Hematopoietic multipotent progenitor cell treated with erythropoietin and hydrocortisone succinate and interleukin-3 and kit ligand, for 17 days (in vitro differentiated cells): ENCODE data around the gene TTC29.
"Not testable (repeated sequence)": the region's sequence is repeated elsewhere in the genome, so short reads cannot be mapped to it uniquely, and the experiment has no call there.

Experiments
- DNase-seq: peaks from one replicate; pipeline ENCODE4 v3.0.0-alpha.2; 2015; ENCODE audit warnings: low spot score

The TTC29 gene

DNA sequence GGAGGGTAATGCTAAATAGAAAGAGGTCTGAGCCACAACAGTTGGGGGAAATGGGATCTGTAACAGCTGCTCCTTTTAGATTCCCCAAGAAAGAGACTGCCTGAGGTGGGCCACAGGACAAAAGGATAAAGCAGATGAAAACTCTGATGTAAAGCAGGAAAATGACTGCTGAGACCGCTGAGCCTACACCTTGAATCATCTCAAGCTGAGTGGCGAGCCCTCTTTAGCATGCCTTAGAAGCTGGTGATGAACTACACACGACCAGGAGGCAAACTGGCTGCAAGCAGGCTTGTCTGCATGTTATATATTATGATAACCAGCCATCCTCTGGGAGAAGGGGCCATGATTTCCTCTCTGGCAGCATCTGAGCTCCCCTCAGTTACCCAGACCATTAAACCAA, 88.4 kb downstream of the TTC29 start:
- no peak for DNase-seq

DNA sequence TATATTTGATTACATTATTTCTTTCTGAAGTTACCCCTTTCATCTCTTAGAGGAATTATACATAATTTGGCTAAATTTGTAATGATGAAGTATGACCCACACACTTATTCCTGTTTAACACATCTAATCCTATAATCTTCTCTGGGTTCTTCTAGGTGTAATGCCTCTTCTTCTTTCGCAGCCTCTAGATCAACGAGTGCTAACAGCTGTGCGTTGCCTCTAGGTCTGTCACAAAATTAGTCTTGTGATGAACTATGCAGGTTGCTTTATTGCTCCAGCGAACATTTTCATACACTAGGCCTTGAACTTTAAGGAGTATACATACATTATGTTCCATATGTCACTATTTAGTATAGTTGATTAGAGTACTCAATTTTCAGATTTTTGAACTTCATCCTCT, 89.9 kb downstream of the TTC29 start:
- no peak for DNase-seq

DNA sequence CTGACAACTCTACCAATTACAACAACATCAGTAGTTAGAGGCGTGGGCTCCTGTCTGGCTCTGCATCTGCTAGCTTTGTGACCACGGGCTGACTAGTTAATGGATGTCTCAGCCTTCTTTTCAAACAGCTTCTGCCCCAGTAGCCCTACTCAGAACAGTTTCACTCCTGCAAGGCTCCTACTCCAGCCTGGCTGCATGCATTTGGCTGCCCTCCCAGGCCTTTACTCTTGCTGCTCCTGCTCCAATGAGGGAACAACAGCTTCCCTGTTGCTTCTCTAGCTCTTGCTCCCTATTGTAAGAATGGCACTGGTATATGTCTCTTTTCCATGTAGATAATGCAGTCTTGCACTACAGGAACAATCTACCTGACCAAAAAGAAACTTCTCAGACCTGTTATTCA, 93.3 kb downstream of the TTC29 start:
- no peak for DNase-seq

DNA sequence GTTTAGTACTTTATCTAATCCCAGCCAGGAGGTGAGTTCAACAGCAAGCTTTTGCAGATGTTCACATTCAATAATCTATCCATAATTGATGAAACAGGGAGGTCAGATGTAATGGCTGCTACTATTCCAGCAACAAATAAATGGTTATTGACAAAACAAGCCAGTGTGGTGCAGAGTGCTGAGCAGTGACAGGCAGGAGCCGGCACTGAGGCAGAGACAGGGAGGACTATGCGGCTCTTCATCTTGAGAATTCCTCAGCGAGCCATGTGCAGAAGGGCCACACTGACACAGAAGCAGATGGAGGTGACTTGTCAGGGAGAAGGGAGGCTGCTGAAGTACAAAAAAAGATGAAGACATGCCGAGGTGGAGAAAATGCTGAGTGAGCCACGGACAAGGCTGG, 98.3 kb downstream of the TTC29 start:
- no peak for DNase-seq

DNA sequence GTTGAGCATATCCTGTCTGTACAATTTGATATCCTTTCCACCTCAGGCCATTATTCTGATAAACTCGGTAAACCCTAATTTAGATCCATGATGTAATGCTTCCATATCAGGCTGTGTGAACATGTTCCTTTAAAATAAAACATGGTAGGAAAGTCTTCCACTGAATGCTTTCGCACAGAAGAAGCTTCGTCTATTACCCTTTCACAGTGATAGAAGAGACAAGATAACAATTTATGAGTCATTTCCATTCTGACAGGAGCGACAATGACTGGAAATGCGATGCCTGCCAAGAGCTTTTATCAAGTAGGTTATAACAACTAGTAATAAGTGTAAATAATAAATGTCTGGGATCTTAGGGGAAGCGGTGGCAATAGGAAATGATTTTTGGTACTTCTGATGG, 98.8 kb downstream of the TTC29 start:
- DNase-seq: no peak

DNA sequence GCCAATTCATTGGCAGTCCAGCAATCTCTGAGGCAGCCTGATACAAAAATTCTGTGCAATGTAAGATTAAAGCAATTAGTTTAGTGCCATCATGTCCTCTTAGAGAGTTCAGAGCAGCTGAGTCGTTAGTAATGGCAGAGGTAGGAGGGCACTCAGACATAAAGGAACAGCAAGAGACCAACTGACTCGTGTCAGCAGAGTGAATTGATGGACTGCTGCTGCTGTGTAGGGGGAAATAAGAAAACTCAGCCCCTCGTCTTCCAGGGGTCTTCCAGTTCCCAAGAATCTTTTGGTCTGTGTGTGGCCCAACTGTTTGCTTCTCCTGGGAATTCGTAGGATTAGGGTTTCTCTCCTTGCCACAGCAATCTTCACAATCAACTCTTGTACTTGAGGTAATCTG, 100.9 kb downstream of the TTC29 start:
- DNase-seq: no peak

DNA sequence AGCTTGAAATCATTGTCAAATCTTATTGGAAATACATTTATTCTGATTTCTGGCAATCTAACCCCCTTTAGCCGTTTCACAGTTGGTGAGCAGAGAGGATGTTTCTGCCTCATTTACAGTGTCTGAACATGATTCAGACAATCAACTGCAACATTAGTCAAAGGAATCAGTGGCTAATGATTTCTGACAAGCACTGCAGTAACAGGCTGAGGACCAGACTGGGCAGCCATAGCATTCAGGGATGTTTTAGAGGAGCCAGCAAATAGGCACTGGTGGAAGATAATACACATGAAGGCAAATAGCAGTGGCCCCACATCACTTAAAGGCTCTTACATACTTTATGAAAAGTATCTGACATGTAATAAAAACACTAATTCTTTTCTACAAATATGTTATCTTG, 102.8 kb downstream of the TTC29 start:
- DNase-seq: no peak

DNA sequence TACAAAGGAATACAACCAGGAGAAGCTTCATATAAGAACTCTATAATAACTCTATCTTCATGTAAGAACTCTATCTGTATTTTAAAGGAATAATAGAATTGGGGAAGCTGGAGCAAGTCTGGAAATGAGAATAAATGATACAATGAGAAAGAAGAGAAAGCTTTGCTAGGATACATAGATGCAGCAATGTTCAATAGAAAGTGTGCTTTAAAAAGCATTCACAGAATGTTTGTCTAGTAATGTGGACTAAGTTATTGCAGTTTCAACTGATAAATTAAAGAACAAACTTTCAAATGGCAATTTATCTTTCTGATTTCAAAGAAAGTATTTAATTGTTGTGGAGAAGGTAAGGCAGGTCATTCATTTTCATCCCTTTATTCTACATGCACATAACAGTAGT, 104.9 kb downstream of the TTC29 start:
- DNase-seq: no peak

DNA sequence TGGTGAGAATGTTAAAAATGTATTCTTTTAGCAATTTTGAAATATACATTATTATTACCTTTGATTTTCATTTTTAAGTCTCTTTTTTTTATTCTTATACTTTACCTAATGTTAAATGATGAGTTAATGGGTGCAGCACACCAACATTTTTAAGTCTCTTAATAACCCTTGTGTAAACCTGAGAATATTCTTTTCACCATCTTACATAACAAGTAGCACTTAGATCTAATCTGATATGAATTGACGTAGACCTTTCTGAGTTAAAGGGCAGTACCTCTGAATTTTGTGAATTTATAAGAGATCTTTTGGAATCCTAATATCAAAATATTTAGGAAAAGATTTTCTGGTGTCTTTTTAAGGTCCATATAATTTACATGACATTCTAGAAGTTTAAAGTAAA, 110.6 kb downstream of the TTC29 start:
- no peak for DNase-seq

DNA sequence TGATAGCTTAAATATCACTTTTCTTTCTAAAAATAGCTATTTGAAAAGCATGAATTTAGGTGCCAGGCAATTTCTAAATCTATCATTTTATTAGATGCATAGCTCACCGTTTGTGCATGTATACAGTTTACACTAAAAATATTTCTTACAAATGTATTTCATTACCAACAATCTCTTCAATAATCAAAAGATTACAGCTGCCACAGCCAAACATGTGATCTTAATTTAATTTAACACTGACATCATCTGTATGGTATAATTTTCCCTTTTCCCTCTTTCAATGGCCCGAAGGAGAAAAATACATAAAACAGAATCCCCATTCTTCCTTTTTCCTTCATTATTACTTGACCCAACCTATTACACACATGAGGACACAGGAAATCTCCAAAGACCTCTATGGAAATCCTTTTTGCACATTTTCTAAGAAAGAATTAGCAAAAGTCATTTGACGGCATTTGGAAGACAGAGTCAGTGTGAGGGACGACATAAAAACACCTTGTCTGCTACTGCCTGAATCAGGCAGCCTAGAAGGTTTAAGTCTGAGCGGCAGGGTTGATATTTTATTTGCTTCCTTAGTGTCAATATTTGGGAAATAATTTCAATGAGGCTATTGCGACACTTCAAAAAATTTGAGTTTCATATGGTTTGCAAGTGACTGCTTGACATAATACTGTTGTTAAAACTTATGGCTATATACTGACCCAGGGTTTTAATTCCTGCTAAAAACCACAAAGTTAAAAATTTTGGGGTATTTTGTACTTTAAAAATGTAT, 111.2 kb downstream of the TTC29 start:
- DNase-seq: no peak

DNA sequence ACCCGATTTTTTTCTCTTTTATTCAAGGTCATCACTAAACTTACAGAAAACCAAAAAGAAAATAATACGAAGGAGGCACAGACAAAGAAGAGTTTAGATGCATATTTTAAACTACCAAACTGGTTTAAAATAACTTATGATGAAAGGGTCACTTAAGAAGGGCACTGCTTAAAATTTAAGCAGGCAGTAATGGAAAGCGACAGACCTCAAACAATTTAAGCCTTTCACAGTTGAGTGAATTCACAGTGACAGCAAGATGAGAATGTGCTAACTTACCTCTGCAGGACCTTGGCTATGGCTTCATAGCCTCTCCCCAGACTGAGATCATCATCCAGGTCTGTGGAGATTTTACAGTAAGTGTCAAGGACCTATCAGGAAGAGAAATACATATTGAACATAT, 112.1 kb downstream of the TTC29 start:
- no peak for DNase-seq

DNA sequence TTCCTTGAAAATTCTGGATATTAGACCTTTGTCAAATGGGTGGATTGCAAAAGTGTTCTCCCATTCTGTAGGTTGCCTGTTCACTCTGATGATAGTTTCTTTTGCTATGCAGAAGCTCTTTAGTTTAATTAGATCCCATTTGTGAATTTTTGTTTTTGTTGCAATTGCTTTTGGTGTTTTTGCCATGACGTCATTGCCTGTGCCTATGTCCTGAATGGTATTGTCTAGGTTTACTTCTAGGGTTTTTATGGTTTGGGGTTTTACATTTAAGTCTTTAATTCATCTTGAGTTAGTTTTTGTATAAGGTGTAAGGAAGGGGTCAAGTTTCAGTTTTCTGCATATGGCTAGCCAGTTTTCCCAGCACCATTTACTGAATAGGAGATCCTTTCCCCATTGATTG, 122.7 kb downstream of the TTC29 start:
- not testable (repeated sequence) for DNase-seq

DNA sequence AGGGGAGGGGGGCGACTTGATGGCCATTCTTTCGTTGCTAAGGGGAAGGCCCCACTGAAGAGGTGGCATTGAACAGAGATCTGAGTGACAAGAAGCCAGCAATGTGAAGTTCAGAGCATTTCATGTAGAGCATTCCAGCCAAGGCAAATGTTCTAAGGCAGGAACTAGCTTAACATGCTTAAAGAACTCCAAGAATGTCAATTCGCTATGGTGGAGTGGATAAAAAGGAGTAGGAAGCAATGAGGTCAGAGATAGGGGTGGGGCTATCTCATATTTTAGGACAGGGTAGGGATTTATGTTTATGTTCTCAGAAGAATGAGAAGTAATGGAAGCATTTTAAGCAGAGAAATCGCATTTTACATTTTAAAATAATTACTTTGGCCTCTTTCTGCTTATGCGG, 130.9 kb downstream of the TTC29 start:
- DNase-seq: no peak

DNA sequence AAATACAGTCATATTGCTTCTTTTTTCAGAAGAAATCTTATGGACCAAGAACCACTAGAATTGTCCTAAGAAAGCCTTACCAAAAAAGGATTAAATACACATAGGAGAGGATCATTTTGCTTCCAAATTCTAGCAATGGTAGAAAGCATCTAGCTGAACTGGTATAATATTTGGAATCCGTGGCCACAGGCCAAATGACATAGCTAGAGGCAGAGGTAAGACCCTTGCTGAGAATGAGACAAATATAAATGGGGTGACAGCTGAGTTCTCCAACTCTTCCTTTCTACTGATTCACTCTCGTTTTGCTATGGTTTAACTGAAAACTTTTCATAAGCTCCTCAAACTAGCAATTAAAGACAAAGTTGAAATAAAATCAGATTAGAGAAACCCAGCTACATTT, 150.0 kb downstream of the TTC29 start:
- DNase-seq: no peak

DNA sequence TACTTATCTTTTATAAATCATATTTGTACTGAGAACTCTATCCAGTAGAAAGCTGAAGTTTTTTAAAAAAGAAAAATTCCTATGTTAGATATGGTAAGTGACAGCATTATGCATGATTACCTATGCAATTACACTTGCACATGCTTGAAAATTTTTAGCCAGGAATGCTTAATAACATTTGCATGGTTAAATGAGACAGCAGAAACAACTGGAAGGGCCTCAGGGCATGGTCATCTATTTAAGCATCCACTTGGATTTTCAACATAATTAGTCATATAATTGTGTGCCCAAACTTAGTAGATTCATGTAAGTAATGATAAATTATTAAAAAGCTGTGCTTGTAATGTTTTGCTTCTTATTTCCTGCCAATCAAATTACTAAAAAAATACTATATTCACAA, 151.9 kb downstream of the TTC29 start:
- no peak for DNase-seq

DNA sequence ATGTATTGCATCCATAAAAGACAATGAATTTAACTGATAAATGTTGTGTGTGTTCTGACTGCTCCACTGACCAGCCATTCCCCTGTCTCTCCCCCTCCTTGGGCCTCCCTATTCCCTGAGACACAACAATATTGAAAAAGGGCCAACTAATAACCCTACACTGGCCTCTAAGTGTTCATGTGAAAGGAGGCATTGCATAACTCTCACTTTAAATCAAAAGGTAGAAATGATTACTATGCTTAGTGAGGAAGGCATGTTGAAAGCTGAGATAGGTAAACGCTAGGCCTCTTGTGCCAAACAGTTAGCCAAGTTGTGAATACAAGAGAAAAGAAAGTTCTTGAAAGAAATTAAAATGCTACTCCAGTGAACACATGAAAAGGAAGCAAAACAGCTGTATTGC, 154.2 kb downstream of the TTC29 start:
- DNase-seq: no peak

DNA sequence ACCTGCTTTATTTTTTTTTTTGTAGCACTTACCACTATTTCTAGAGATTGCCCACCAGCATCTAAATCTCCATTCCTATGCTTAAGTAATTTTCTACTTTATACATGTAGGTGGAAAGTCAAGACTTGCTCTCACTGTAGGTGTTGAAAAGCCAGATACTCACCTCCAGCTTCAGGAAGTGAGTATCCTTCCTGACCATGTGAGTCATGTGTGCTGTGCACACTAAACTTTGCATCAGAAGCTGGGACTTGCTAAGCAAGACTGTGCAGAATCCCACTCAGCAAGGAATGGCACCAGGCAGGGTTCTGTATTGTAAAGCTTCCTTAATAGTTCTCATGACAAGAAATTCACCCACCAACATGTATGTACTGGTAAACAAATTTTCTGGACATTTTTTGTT, 155.1 kb downstream of the TTC29 start:
- DNase-seq: no peak

DNA sequence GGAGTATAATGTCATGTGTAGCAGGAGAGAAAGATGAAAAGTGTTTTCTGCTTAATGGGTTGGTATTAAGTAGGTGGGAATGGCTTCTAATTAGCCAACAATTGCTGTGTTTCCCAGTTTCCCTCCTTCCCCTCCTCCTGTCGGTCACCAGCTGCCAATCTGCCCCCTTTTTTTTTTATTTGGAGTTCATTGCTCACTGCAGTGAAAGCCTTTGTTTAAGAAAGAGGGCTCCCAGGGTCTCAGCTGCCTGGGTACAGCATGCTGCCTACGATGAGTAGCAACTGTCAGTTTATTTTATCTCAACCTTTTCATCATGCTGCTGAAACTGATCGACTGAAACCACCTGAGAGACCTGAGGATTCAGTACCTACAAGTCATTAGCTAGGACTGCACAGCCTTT, 157.9 kb downstream of the TTC29 start:
- no peak for DNase-seq

DNA sequence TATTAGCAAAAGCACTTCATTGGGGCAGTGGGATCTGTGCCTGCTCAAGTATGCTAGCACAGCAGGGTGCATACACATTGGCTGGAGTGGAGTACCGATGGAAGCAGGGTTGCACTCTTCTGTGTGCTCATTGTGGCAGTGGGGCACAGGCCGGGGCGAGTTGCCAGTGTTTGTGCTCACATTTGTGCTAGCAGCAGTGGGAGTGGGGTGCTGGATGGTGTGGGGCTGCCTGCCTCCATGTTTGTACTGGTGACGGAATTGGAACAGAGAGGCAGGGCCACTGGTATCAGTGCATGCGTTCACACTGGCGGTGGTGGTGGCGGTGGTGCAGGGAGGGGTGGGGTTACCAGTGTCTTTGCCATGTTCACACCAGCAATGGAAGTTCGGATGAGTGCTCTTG, 169.0 kb downstream of the TTC29 start:
- DNase-seq: no peak

DNA sequence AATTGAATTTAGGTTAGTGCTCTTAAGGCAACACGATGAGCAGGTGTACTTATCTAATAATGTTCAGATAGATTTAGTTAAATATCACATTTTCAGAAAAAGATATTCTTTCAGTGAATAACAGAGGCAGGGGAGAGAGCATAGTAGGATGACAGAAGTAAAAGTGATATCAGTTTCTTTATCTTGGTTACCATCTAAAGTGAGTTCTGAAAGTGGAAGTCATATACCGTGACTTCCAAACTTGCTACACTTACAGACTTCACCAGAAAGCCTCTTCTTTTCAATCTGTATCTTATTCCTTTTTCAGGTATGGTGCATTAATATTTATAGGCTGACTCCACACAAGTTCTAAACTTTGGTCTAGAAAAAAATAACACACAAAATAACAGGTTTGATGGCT, 182.1 kb downstream of the TTC29 start:
- no peak for DNase-seq

DNA sequence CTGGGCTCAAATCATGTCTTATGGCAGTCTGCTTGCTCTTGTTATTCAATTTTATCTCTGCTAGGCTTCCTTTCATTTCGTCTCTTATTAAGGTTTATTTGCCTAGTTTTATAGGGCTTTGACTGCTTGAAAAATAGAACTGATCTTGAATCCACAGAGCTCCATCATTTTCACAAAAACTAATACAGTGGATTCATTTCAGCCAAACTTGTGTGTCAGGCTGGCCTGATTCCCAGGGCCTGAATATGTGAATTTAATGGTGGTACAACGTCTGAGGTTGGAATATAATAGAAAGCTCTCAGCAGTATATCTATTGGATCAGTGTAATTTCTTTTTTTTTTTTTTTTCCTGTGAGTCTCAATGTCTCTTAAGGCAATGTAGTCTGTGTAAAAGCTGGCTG, 183.6 kb downstream of the TTC29 start:
- DNase-seq: no peak

DNA sequence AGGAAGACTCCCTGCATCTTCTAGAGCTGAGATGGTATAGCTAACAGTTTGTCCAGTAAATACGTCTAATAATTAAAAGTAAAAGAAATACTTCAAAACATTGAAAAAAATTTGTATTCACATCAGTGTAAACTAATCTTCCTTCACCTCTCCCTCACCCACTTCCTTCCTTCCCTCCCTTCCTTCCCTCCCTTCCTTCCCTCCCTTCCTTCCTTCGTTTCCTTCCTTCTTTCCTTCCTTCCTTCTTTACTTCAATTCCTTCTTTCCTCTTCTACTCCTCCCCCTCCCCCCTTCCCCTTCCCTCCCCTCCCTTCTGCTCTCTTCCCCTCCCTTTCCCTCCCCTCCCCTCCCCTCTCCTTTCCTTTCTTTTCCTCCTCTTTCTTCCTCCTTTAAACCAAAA, 203.2 kb downstream of the TTC29 start:
- DNase-seq: no peak

DNA sequence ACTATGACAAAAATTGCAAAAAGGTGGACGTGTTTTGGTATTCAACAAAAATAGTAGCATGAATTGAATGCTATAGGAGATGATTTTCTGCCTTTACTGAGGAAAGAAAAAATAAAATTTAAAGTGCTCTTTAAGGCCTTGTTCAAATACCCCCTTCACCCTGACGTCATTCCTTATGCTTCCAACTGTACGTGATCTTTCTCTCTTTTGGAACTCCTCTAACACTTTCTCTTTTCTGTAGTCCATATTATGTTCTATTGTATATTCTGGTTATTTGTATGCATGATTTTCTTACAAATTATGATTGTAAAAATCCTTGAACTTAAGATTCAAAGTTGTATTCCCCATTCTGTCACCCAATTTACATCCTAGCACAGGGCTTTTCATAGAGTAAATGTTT, 206.5 kb downstream of the TTC29 start:
- DNase-seq: no peak

DNA sequence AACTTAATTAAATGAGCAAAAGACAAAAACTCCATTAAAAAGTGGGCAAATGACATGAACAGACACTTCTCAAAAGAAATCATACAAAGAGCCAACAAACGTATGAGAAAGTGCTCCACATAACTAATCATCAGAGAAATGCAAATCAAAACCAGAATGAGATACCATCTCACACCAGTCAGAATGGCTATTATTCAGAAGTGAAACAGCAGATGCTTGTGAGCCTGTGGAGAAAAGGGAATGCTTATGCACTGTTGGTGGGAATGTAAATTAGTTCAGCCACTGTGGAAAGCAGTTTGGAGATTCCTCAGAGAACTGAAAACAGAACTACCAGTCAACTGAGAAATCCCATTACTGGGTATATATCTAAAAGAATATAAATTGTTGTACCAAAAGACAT, 222.1 kb downstream of the TTC29 start:
- DNase-seq: not testable (repeated sequence)

DNA sequence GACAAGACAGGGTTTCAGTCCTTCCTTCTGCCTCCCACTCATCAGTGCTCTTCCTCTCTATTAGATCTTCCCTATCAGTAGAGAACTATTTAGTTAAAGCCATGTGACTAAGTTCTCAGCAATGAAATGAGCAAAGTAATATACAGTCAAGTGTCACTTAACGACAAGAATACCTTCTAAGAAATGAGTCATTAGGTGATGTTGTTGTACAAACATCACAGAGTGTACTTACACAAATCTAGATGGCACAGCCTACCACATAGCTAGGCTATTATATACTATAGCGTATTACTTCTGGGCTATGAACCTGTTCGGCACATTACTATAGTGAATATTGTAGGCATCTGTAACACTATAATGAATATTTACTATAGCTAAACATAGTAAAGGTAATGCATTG, 235.7 kb downstream of the TTC29 start:
- no peak for DNase-seq
